ENCODE measurements around the gene MTG2. TPM values are rescaled to one million over a fixed set of nuclear protein-coding genes. Genes with fewer than 3 reads are reported as not detected.

MTG2 gene
- total and polyA plus RNA-seq, 2 of the 13 experiments (the other 11 are each of a cell fraction or from before 2014, with no cell fraction given) = 20.4 to 37.8 TPM

GRCh38 chr20:62210496-62210855, 27.6 kb downstream of the MTG2 start (continued):
- TF ChIP-seq, protein P1, sequence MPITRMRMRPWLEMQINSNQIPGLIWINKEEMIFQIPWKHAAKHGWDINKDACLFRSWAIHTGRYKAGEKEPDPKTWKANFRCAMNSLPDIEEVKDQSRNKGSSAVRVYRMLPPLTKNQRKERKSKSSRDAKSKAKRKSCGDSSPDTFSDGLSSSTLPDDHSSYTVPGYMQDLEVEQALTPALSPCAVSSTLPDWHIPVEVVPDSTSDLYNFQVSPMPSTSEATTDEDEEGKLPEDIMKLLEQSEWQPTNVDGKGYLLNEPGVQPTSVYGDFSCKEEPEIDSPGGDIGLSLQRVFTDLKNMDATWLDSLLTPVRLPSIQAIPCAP (CRISPR knock-in tag; IDR thresholded peaks at IDR 0.05; ENCODE audit: low read depth) = no peak
- TF ChIP-seq POGZ (CRISPR knock-in tag; IDR thresholded peaks at IDR 0.05) = no peak
- no peak for TF ChIP-seq LCORL (IDR thresholded peaks at IDR 0.05)
- peak; percentile 5; the same call in 1 of the 2 replicates for TF ChIP-seq LCORL (CRISPR knock-in tag; IDR thresholded peaks at IDR 0.05)
- TF ChIP-seq E2F1 (CRISPR knock-in tag; IDR thresholded peaks at IDR 0.05) = no peak
- TF ChIP-seq, protein P2, sequence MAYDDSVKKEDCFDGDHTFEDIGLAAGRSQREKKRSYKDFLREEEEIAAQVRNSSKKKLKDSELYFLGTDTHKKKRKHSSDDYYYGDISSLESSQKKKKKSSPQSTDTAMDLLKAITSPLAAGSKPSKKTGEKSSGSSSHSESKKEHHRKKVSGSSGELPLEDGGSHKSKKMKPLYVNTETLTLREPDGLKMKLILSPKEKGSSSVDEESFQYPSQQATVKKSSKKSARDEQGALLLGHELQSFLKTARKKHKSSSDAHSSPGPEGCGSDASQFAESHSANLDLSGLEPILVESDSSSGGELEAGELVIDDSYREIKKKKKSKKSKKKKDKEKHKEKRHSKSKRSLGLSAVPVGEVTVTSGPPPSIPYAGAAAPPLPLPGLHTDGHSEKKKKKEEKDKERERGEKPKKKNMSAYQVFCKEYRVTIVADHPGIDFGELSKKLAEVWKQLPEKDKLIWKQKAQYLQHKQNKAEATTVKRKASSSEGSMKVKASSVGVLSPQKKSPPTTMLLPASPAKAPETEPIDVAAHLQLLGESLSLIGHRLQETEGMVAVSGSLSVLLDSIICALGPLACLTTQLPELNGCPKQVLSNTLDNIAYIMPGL (CRISPR knock-in tag; IDR thresholded peaks at IDR 0.05; ENCODE audit: borderline replicate concordance in 1 of 2, low read depth in 1 of 2) = 0 out of 4 replicates have a peak, but pooled peaks of 1 of the 2 experiments have one; percentile 14
- TF ChIP-seq HDAC1 (CRISPR knock-in tag; IDR thresholded peaks at IDR 0.05) = no peak
- peak; percentile 8; the same call in 1 of the 2 replicates for TF ChIP-seq ZNF768 (CRISPR knock-in tag; IDR thresholded peaks at IDR 0.05)
- no peak for TF ChIP-seq ZNF670 (CRISPR knock-in tag; IDR thresholded peaks at IDR 0.05; ENCODE audit: borderline replicate concordance)

DNA sequence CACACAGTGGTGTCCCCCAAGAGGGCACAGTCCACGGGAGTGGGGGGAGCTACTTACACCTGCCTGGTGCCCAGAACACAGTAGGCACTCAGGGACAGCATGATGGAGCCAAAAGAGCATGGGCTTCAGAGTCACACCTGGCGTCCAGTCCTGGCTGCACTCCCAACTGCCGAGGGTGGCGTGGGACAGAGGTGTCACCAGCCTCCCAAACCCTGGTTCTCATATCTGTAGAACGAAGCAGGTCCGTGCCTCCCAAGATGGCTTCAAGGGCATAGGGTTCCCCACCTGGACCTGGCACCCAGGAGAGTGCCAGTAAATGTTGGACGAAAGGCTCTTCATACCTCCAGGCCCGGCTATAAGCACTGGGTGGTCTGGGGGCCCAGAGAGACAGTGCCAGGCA, 28.4 kb downstream of the MTG2 start:
- in situ Hi-C loops (cut with HindIII; ENCODE audit: extremely low pct_ligation_motif_present, low pct_unique_long_range_greater_than_20kb) = no loop called here
- no peaks in the 10 kb centered on the region for H3K9me3 ChIP-seq (ENCODE audit: low read length)
- ChIA-PET CTCF (ENCODE audit: low intra/inter-chr PET ratio, low total read pairs) (no interaction called here), POLR2A (no interaction called here)
- TF ChIP-seq ZNF891 (CRISPR knock-in tag; IDR thresholded peaks at IDR 0.05) (0 out of 2 replicates have a peak, but pooled peaks have one; percentile 59), MXD1 (CRISPR knock-in tag; IDR thresholded peaks at IDR 0.05) (0 out of 2 replicates have a peak, but pooled peaks have one; percentile 38), ZNF280B (CRISPR knock-in tag; IDR thresholded peaks at IDR 0.05; ENCODE audit: borderline replicate concordance) (0 out of 2 replicates have a peak, but pooled peaks have one; percentile 20), BORCS8-MEF2B (CRISPR knock-in tag; IDR thresholded peaks at IDR 0.05) (no peak)
- no TSS peak for BruUV-seq (replicated peaks)
- intact Hi-C loops (cut with micrococcal nuclease; ENCODE audit: unreplicated experiment) = no loop called here
- no peak overlapping the region for H3K27ac ChIP-seq (ENCODE audit: extremely low read length, insufficient read depth, low read length)
- no peak overlapping the region for H3K9ac ChIP-seq (ENCODE audit: insufficient read depth, low read depth, low read length)
- WGBS (ENCODE audit: low lambda C conversion rate) = 27% methylated on average over 7 of the region's 8 CpGs
- no peak overlapping the region for H3K4me3 ChIP-seq (replicated peaks in 1 of 3; ENCODE audit: insufficient read depth in 1 of 3, low read depth in 2 of 3, low read length in 3 of 3)
- H3K27me3 ChIP-seq (ENCODE audit: control insufficient read depth in 1 of 2, insufficient read depth in 2 of 2, low read length in 2 of 2) = peaks cover 39 to 59% of the 10 kb centered on the region in 2 experiments
- ATAC-seq = no peak
- no peak for DNase-seq (ENCODE audit: low spot score)
- no peak for FAIRE-seq
- H2AFZ ChIP-seq (ENCODE audit: low read length) = no peak overlapping the region
- no peaks in the 10 kb centered on the region; the same call in 1 of the 2 replicates for H4K20me1 ChIP-seq (ENCODE audit: insufficient read depth, low read length)
- no peaks in the 10 kb centered on the region for H3K79me2 ChIP-seq (ENCODE audit: insufficient read depth, low read length)
- peaks cover 18% of the 10 kb centered on the region for H3K4me1 ChIP-seq (ENCODE audit: insufficient read depth, low read length)
- H3K4me2 ChIP-seq (ENCODE audit: low read depth, low read length) = no peak overlapping the region
- H3K36me3 ChIP-seq (replicated peaks in 1 of 2; ENCODE audit: control insufficient read depth in 1 of 2, insufficient read depth in 2 of 2, low read length in 2 of 2) = no peaks in the 10 kb centered on the region

Data from HepG2 (cell line).